22Rv1 (cell line): ENCODE data around the gene MTA3.

Experiments
- ZFX ChIP-seq: fragments of 450-650 bp; IDR thresholded peaks from 2 replicates; pipeline ENCODE4 v1.6.1; 2017; ENCODE audit warnings: antibody characterized with exemption, borderline replicate concordance
- TF ChIP-seq, protein P1 (sequence below): fragments of 450-650 bp; IDR thresholded peaks from 2 replicates; pipeline ENCODE4 v1.5.1; 2017; ENCODE audit warnings: mild to moderate bottlenecking

DNA sequence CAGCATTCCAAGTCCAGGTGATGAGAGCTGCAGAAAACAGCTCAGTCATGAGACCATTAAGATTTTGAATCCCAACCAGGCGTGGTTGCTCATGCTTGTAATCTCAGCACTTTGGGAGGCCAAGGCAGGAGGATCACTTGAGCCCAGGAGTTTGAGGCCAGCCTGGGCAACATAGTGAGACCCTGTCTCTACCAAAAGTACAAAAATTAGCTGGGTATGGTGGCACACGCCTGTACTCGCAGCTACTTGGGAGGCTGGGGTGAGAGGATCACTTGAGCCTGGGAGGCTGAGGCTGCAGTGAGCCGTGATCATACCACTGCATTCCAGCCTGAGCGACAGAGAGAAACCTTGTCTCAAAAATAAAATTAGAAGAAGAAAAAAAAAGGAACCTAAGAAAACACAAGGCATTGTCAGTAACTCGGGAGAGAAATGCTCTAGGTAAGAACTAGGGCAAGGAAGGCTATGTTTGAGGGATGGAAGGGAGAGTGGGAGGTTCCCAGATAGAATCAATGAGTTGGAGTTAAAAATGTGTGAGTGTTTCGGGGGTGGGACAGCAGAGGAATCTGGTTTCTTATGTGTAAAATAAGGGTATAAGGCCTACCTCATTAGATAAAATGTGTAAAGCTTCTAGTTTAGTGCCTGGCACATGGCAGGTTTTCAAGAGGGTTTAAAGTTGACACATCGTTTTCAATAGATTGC, 23.3 kb upstream of the MTA3 start:
- TF ChIP-seq, protein P1, sequence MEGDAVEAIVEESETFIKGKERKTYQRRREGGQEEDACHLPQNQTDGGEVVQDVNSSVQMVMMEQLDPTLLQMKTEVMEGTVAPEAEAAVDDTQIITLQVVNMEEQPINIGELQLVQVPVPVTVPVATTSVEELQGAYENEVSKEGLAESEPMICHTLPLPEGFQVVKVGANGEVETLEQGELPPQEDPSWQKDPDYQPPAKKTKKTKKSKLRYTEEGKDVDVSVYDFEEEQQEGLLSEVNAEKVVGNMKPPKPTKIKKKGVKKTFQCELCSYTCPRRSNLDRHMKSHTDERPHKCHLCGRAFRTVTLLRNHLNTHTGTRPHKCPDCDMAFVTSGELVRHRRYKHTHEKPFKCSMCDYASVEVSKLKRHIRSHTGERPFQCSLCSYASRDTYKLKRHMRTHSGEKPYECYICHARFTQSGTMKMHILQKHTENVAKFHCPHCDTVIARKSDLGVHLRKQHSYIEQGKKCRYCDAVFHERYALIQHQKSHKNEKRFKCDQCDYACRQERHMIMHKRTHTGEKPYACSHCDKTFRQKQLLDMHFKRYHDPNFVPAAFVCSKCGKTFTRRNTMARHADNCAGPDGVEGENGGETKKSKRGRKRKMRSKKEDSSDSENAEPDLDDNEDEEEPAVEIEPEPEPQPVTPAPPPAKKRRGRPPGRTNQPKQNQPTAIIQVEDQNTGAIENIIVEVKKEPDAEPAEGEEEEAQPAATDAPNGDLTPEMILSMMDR = no peak
- no peak for TF ChIP-seq ZFX
